HepG2 (cell line): Measurements from ENCODE around the gene CDC6. TPM values are rescaled to one million over a fixed set of nuclear protein-coding genes. Genes with fewer than 3 reads are reported as not detected.
A peak's percentile ranks its signal among the peaks of the same experiment; 100 is the strongest.

ENCODE experiments used
- AKNA ChIP-seq: sonication (generic); formaldehyde crosslinking; IDR thresholded peaks from 2 replicates; pipeline ENCODE4 v1.4.0; 2020; ENCODE audit warnings: missing genetic modification reagents, borderline replicate concordance
- DNMT3B ChIP-seq: conservative IDR thresholded peaks from 2 replicates; pipeline ENCODE4 v1.6.1; 2016; ENCODE audit warnings: missing biosample characterization, control low read depth
- E2F5 ChIP-seq: sonication (generic); formaldehyde crosslinking; conservative IDR thresholded peaks from 2 replicates; pipeline ENCODE4 v1.4.0; 2020; ENCODE audit warnings: missing genetic modification reagents
- GTF2F1 ChIP-seq: fragments of 150-350 bp; IDR thresholded peaks from 2 replicates; pipeline ENCODE4 v1.6.1; 2014; ENCODE audit warnings: low read length
- IRF9 ChIP-seq: sonication (generic); formaldehyde crosslinking; IDR thresholded peaks from 2 replicates; pipeline ENCODE4 v1.8.0; 2022; ENCODE audit warnings: missing genetic modification reagents, mild to moderate bottlenecking, borderline replicate concordance
- MEIS1 ChIP-seq: sonication (generic); formaldehyde crosslinking; IDR thresholded peaks from 2 replicates; pipeline ENCODE4 v1.9.0; 2021; ENCODE audit warnings: mild to moderate bottlenecking, missing genetic modification reagents, moderate library complexity, borderline replicate concordance
- NFYB ChIP-seq: sonication (generic); formaldehyde crosslinking; IDR thresholded peaks from 2 replicates; pipeline ENCODE4 v1.4.0; 2020; ENCODE audit warnings: missing genetic modification reagents
- NR2F6 ChIP-seq, 2 experiments: IDR thresholded peaks; 2 replicates each; pipeline ENCODE4 v1.6.1; 2016; ENCODE audit warnings: antibody characterized with exemption in 1 of 2, mild to moderate bottlenecking in 1 of 2
- RFX5 ChIP-seq: IDR thresholded peaks from 2 replicates; pipeline ENCODE4 v1.6.1; 2011; ENCODE audit warnings: low read depth, low read length, improper control_type of control experiment
- THAP11 ChIP-seq: IDR thresholded peaks from 2 replicates; pipeline ENCODE4 v1.6.1; 2016; ENCODE audit warnings: missing biosample characterization, missing genetic modification reagents
- ZBTB33 ChIP-seq: sonication (generic); formaldehyde crosslinking; IDR thresholded peaks from 2 replicates; pipeline ENCODE4 v1.4.0; 2020; ENCODE audit warnings: missing genetic modification reagents
- ZNF124 ChIP-seq: sonication (generic); formaldehyde crosslinking; IDR thresholded peaks from 2 replicates; pipeline ENCODE4 v1.4.0; 2020; ENCODE audit warnings: missing genetic modification reagents
- ZNF331 ChIP-seq: sonication (generic); formaldehyde crosslinking; IDR thresholded peaks from 2 replicates; pipeline ENCODE4 v1.4.0; 2020; ENCODE audit warnings: missing genetic modification reagents
- ZNF639 ChIP-seq: conservative IDR thresholded peaks from 2 replicates; pipeline ENCODE4 v1.6.1; 2018; ENCODE audit warnings: missing genetic modification reagents
- ZNF672 ChIP-seq: sonication (generic); formaldehyde crosslinking; IDR thresholded peaks from 2 replicates; pipeline ENCODE4 v1.8.1; 2022; ENCODE audit warnings: missing genetic modification reagents
- ZNF704 ChIP-seq: sonication (generic); formaldehyde crosslinking; IDR thresholded peaks from 2 replicates; pipeline ENCODE4 v1.8.1; 2023; ENCODE audit warnings: mild to moderate bottlenecking, inconsistent platforms, moderate library complexity, missing genetic modification reagents, borderline replicate concordance
- ZNF749 ChIP-seq: sonication (generic); formaldehyde crosslinking; IDR thresholded peaks from 2 replicates; pipeline ENCODE4 v1.8.0; 2022; ENCODE audit warnings: mild to moderate bottlenecking, missing genetic modification reagents, moderate library complexity, borderline replicate concordance
- polyA plus RNA-seq, 8 experiments: library from polyadenylated mRNA; depleted of rRNA in 3 of 8; stranded (reverse) in 7 of 8; unstranded in 1 of 8; fragments of >200 nt; fragmentation: Illumina TruSeq in 4 of 8; extraction: Trizol in 4 of 8; gene quantifications; 2 replicates each; pipeline versions ENCODE4 v1.2.1 to v1.2.3, GENCODE V29; 2011 to 2016; ENCODE audit warnings: low read depth in 4 of 8, missing spikeins in 1 of 8, mixed read lengths in 1 of 8; ENCODE audit not compliant: insufficient read depth in 1 of 8
- total RNA-seq, 5 experiments: library from RNA; depleted of rRNA; stranded (reverse); fragments of >200 nt; fragmentation: Illumina TruSeq; extraction: Trizol; gene quantifications; 2 replicates each; pipeline ENCODE4 v1.2.3, GENCODE V29; 2016; ENCODE audit warnings: low read depth in 1 of 5

The CDC6 gene
- total and polyA plus RNA-seq, 2 of the 13 experiments (the other 11 are each of a cell fraction or from before 2014, with no cell fraction given) = 17.4 to 114 TPM

- no peak for TF ChIP-seq ZBTB33
- TF ChIP-seq RFX5 = no peak
- TF ChIP-seq IRF9 (CRISPR knock-in tag) = peak; percentile 50; the same call in 1 of the 2 replicates
- TF ChIP-seq NR2F6 (IDR thresholded peaks at IDR 0.05) = no peak
- TF ChIP-seq NR2F6 (CRISPR knock-in tag; IDR thresholded peaks at IDR 0.05) = peak; percentile 48; the same call in 1 of the 2 replicates
- TF ChIP-seq ZNF639 (CRISPR knock-in tag) = 0 out of 2 replicates have a peak, but pooled peaks have one; percentile 16
- peak; percentile 76; the same call in 1 of the 2 replicates for TF ChIP-seq ZNF331
- TF ChIP-seq THAP11 = peak; percentile 56; the same call in 1 of the 2 replicates
- TF ChIP-seq GTF2F1 = no peak
- no peak for TF ChIP-seq ZNF749 (CRISPR knock-in tag)
- peak; percentile 7; the same call in 1 of the 2 replicates for TF ChIP-seq NFYB (CRISPR knock-in tag)
- TF ChIP-seq ZNF124 = peak; percentile 72; the same call in 1 of the 2 replicates
- no peak for TF ChIP-seq ZNF672 (CRISPR knock-in tag)
- peak; percentile 53; the same call in 1 of the 2 replicates for TF ChIP-seq E2F5 (CRISPR knock-in tag)
- no peak for TF ChIP-seq AKNA (CRISPR knock-in tag)
- peak; percentile 84; the same call in 1 of the 2 replicates for TF ChIP-seq MEIS1
- no peak; the same call in 1 of the 2 replicates for TF ChIP-seq ZNF704
- 0 out of 2 replicates have a peak, but pooled peaks have one; percentile 8 for TF ChIP-seq DNMT3B (CRISPR knock-in tag)
Measured at GRCh38 chr17:40316571-40317344, 29.1 kb downstream of the CDC6 start (continued).
